SK-N-SH treated with all-trans-retinoic acid at 6 μM for 48 hours (cell line): ENCODE measurements around the gene TMOD2.

Source experiments
- ATAC-seq: fragments of 200-7000 bp; cut with Tn5 transposase; 3 replicates; pipeline ENCODE4 v1.9.1; 2020; ENCODE audit warnings: mild to moderate bottlenecking, moderate library complexity
- ARNTL ChIP-seq: fragments of 450-650 bp; formaldehyde crosslinking; IDR thresholded peaks from 2 replicates; pipeline ENCODE4 v1.5.0; 2020; ENCODE audit warnings: low read depth, mild to moderate bottlenecking, moderate library complexity, borderline replicate concordance
- BACH2 ChIP-seq: fragments of 250-450 bp; sonication (Bioruptor Pico); IDR thresholded peaks from 2 replicates; pipeline ENCODE4 v1.9.0; 2021; ENCODE audit warnings: mild to moderate bottlenecking, borderline replicate concordance
- CREB5 ChIP-seq: fragments of 250-450 bp; sonication (Bioruptor Pico); IDR thresholded peaks from 2 replicates; pipeline ENCODE4 v1.5.1; 2020; ENCODE audit warnings: low read depth, mild to moderate bottlenecking, moderate library complexity
- CSDC2 ChIP-seq: fragments of 250-450 bp; sonication (Bioruptor Pico); IDR thresholded peaks from 2 replicates; pipeline ENCODE4 v1.5.0; 2020; ENCODE audit warnings: mild to moderate bottlenecking, moderate library complexity
- ESRRG ChIP-seq: fragments of 250-450 bp; sonication (Bioruptor Pico); IDR thresholded peaks from 2 replicates; pipeline ENCODE4 v1.6.1; 2021; ENCODE audit warnings: mild to moderate bottlenecking
- OSR1 ChIP-seq: fragments of 250-450 bp; sonication (Bioruptor Pico); IDR thresholded peaks from 2 replicates; pipeline ENCODE4 v1.8.0; 2022; ENCODE audit warnings: moderate library complexity, mild to moderate bottlenecking, inconsistent platforms
- PATZ1 ChIP-seq: fragments of 250-450 bp; sonication (Bioruptor Pico); IDR thresholded peaks from 2 replicates; pipeline ENCODE4 v1.8.0; 2020; ENCODE audit warnings: mild to moderate bottlenecking, moderate library complexity, borderline replicate concordance
- POU6F1 ChIP-seq: fragments of 250-450 bp; sonication (Bioruptor Pico); IDR thresholded peaks from 2 replicates; pipeline ENCODE4 v1.8.0; 2021; ENCODE audit warnings: low read depth, mild to moderate bottlenecking, moderate library complexity, borderline replicate concordance
- SNAI2 ChIP-seq: fragments of 250-450 bp; sonication (Bioruptor Pico); IDR thresholded peaks from 2 replicates; pipeline ENCODE4 v1.5.0; 2020; ENCODE audit warnings: mild to moderate bottlenecking, moderate library complexity
- TSHZ2 ChIP-seq: fragments of 250-450 bp; sonication (Bioruptor Pico); IDR thresholded peaks from 2 replicates; pipeline ENCODE4 v1.5.0; 2020; ENCODE audit warnings: mild to moderate bottlenecking, moderate library complexity
- ZC3H10 ChIP-seq: fragments of 250-450 bp; sonication (Bioruptor Pico); IDR thresholded peaks from 2 replicates; pipeline ENCODE4 v1.5.1; 2021; ENCODE audit warnings: mild to moderate bottlenecking, moderate library complexity
- ZFP3 ChIP-seq: fragments of 250-450 bp; sonication (Bioruptor Pico); IDR thresholded peaks from 2 replicates; pipeline ENCODE4 v1.5.0; 2020; ENCODE audit warnings: mild to moderate bottlenecking, moderate library complexity
- ZFP30 ChIP-seq: fragments of 450-650 bp; formaldehyde crosslinking; IDR thresholded peaks from 2 replicates; pipeline ENCODE4 v1.5.0; 2022; ENCODE audit warnings: mild to moderate bottlenecking, moderate library complexity
- ZNF565 ChIP-seq: fragments of 450-650 bp; formaldehyde crosslinking; conservative IDR thresholded peaks from 2 replicates; pipeline ENCODE4 v1.5.0; 2020; ENCODE audit warnings: low read depth, mild to moderate bottlenecking, moderate library complexity
- ZNF70 ChIP-seq: fragments of 450-650 bp; formaldehyde crosslinking; IDR thresholded peaks from 2 replicates; pipeline ENCODE4 v1.5.0; 2020; ENCODE audit warnings: mild to moderate bottlenecking, moderate library complexity
- ZNF8 ChIP-seq: fragments of 450-650 bp; formaldehyde crosslinking; IDR thresholded peaks from 2 replicates; pipeline ENCODE4 v1.5.0; 2020; ENCODE audit warnings: mild to moderate bottlenecking, moderate library complexity

The TMOD2 gene

GRCh38 chr15:51727141-51727897 lies 24.1 kb upstream of the TMOD2 start:
- TF ChIP-seq CREB5 (CRISPR knock-in tag), result no peak
- peak; percentile 57 for ATAC-seq

- no peak for ATAC-seq
- TF ChIP-seq ZNF8, result no peak
- TF ChIP-seq BACH2 (CRISPR knock-in tag), result no peak
- no peak for TF ChIP-seq ZC3H10 (CRISPR knock-in tag)
- TF ChIP-seq PATZ1, result no peak
- TF ChIP-seq CREB5 (CRISPR knock-in tag), result no peak
- no peak for TF ChIP-seq ESRRG (CRISPR knock-in tag)
- no peak for TF ChIP-seq CSDC2 (CRISPR knock-in tag)
- no peak for TF ChIP-seq ZNF70
- TF ChIP-seq ARNTL (CRISPR knock-in tag), result no peak
- no peak for TF ChIP-seq ZFP30
- TF ChIP-seq POU6F1 (CRISPR knock-in tag), result no peak
- no peak for TF ChIP-seq OSR1 (CRISPR knock-in tag)
- no peak for TF ChIP-seq TSHZ2 (CRISPR knock-in tag)
- no peak for TF ChIP-seq ZNF565 (CRISPR knock-in tag)
Measured at GRCh38 chr15:51731549-51732267, 19.7 kb upstream of the TMOD2 start.

GRCh38 chr15:51732646-51733045 lies 18.8 kb upstream of the TMOD2 start:
- no peak for TF ChIP-seq SNAI2 (CRISPR knock-in tag)
- no peak for TF ChIP-seq ZFP30
- TF ChIP-seq ZFP3 (CRISPR knock-in tag), result no peak
- no peak for TF ChIP-seq ZNF8
- no peak for TF ChIP-seq PATZ1
- no peak for TF ChIP-seq CSDC2 (CRISPR knock-in tag)
- no peak for TF ChIP-seq ESRRG (CRISPR knock-in tag)
- no peak for ATAC-seq
